Mammary epithelial cell (primary cell): ENCODE data around the gene DMXL2.

Experiments used
- CTCF ChIP-seq, 2 donors: IDR thresholded peaks in 1 of 2; conservative IDR thresholded peaks in 1 of 2; 2 replicates each; pipeline ENCODE4 v1.5.1; 2011 to 2012; ENCODE audit warnings: inconsistent platforms in 2 of 2, low read length in 2 of 2, mild to moderate bottlenecking in 2 of 2, control low read depth in 1 of 2, low read depth in 1 of 2; ENCODE audit not compliant: insufficient read depth in 1 of 2; ENCODE audit errors: extremely low read depth in 1 of 2
- EZH2 ChIP-seq: IDR thresholded peaks from 2 replicates; pipeline ENCODE4 v1.6.1; 2012; ENCODE audit warnings: low read length, inconsistent platforms, borderline replicate concordance

- TF ChIP-seq CTCF (conservative IDR thresholded peaks at IDR 0.05 in 1 of 2, IDR thresholded peaks at IDR 0.05 in 1 of 2; ENCODE audit: extremely low read depth in 1 of 2, insufficient read depth in 1 of 2, low read depth in 1 of 2, low read length in 2 of 2): no peak
- no peak for TF ChIP-seq EZH2
Observed at GRCh38 chr15:51585986-51586385, 36.6 kb downstream of the DMXL2 start.
